K562 (cell line): Measurements from ENCODE around the gene TTC4. TPM values are rescaled to one million over a fixed set of nuclear protein-coding genes. Genes with fewer than 3 reads are reported as not detected.

Experiments used
- ATAC-seq: fragments of 200-7000 bp; cut with Tn5 transposase; 3 replicates; pipeline ENCODE4 v1.9.1; 2020; ENCODE audit warnings: moderate library complexity
- BruUV-seq: library from RNA; stranded (reverse); fragments of 400-500 nt; replicated peaks from 2 replicates; lab custom pipeline; 2021; lab: Mats Ljungman, UMichigan
- CTCF ChIA-PET: fragments of 300-600 bp; formaldehyde crosslinking; extraction: SDS; loops from one replicate; lab custom pipeline; 2021; ENCODE audit warnings: low intra/inter-chr PET ratio; lab: Yijun Ruan, JAX
- POLR2A ChIA-PET: fragments of 300-600, 350-650 bp; sonication (Branson Sonifier 250); formaldehyde crosslinking; extraction: SDS; loops from one replicate; lab custom pipeline; 2021; ENCODE audit warnings: antibody characterized with exemption, inconsistent platforms; lab: Yijun Ruan, JAX
- DNase-seq, 4 experiments: peaks; one replicate each; pipeline versions ENCODE4 v3.0.0 to v3.0.0-alpha.2; 2011 to 2018; ENCODE audit warnings: low spot score in 3 of 4, mixed read lengths in 3 of 4; ENCODE audit errors: extremely low read depth in 1 of 4
- FAIRE-seq: peaks from 2 replicates; lab custom pipeline; 2011; peaks lifted over from hg19 to GRCh38; lab: Jason Lieb, UNC
- H2AFZ ChIP-seq: 2 replicates; pipeline ENCODE4 v1.6.0; 2011; ENCODE audit warnings: low read depth, low read length, control low read depth, inconsistent platforms
- H3K27ac ChIP-seq: fragments of 200-600 bp; 3 replicates; pipeline ENCODE4 v1.8.0; 2011; ENCODE audit warnings: low read depth, mild to moderate bottlenecking, control low read depth, inconsistent platforms, low read length, moderate library complexity, mixed read lengths; ENCODE audit errors: extremely low read depth
- H3K27me3 ChIP-seq, 2 experiments: fragments of 300-600 bp in 1 of 2; 2 replicates in 1 of 2; 3 replicates in 1 of 2; pipeline versions ENCODE4 v1.6.0 to v1.8.0; 2011; ENCODE audit warnings: inconsistent platforms in 2 of 2, low read length in 2 of 2, mild to moderate bottlenecking in 1 of 2, mixed read lengths in 1 of 2, moderate library complexity in 1 of 2; ENCODE audit not compliant: control insufficient read depth in 2 of 2, insufficient read depth in 2 of 2
- H3K36me3 ChIP-seq: fragments of 300-600 bp; 3 replicates; pipeline ENCODE4 v1.8.0; 2011; ENCODE audit warnings: mild to moderate bottlenecking, low read length, inconsistent platforms; ENCODE audit not compliant: control insufficient read depth, insufficient read depth
- H3K4me1 ChIP-seq, 2 experiments: fragments of 200-600 bp in 1 of 2; replicated peaks in 1 of 2; 2 replicates in 1 of 2; 3 replicates in 1 of 2; pipeline versions ENCODE4 v1.5.1 to v1.8.0; 2011; ENCODE audit warnings: inconsistent platforms in 2 of 2, low read length in 2 of 2, mild to moderate bottlenecking in 1 of 2, mixed read lengths in 1 of 2, moderate library complexity in 1 of 2; ENCODE audit not compliant: control insufficient read depth in 2 of 2, insufficient read depth in 2 of 2
- H3K4me2 ChIP-seq: 2 replicates; pipeline ENCODE4 v1.6.1; 2011; ENCODE audit warnings: low read length, control low read depth, inconsistent platforms, mixed read lengths; ENCODE audit not compliant: insufficient read depth
- H3K4me3 ChIP-seq: fragments of 200-600 bp; sonication (generic), shearing (Covaris generic); 2 replicates; pipeline ENCODE4 v1.5.1; 2016; ENCODE audit warnings: control low read depth, inconsistent platforms
- H3K79me2 ChIP-seq: fragments of 200-600 bp; 3 replicates; pipeline ENCODE4 v1.8.0; 2011; ENCODE audit warnings: low read length, inconsistent platforms; ENCODE audit not compliant: control insufficient read depth, insufficient read depth
- H3K9ac ChIP-seq, 2 experiments: 2 replicates each; pipeline versions ENCODE4 v1.6.0 to v1.6.1; 2011; ENCODE audit warnings: low read depth in 2 of 2, low read length in 2 of 2, control low read depth in 1 of 2, inconsistent platforms in 1 of 2, mild to moderate bottlenecking in 1 of 2, mixed read lengths in 1 of 2; ENCODE audit not compliant: insufficient read depth in 1 of 2
- H3K9me1 ChIP-seq: one replicate; pipeline ENCODE4 v1.6.0; 2011; ENCODE audit warnings: inconsistent platforms, mild to moderate bottlenecking, low read length, moderate library complexity; ENCODE audit not compliant: control insufficient read depth, insufficient read depth
- H3K9me3 ChIP-seq: replicated peaks from 2 replicates; pipeline ENCODE4 v1.5.1; 2011; ENCODE audit warnings: low read depth, low read length, inconsistent platforms; ENCODE audit not compliant: control insufficient read depth, insufficient read depth
- H4K20me1 ChIP-seq: replicated peaks from 2 replicates; pipeline ENCODE4 v1.6.1; 2011; ENCODE audit warnings: low read length, inconsistent platforms, mixed read lengths; ENCODE audit not compliant: control insufficient read depth, insufficient read depth
- CBFA2T2 ChIP-seq: fragments of 450-650 bp; conservative IDR thresholded peaks from 2 replicates; pipeline ENCODE4 v1.6.1; 2017; ENCODE audit warnings: mild to moderate bottlenecking
- EP400 ChIP-seq: fragments of 450-650 bp; IDR thresholded peaks from 2 replicates; pipeline ENCODE4 v1.6.1; 2017; ENCODE audit warnings: antibody characterized with exemption, mild to moderate bottlenecking, moderate library complexity
- GABPA ChIP-seq: fragments of 200-800 bp; sonication (Bioruptor generic); conservative IDR thresholded peaks from 2 replicates; pipeline ENCODE4 v1.6.1; 2016; ENCODE audit warnings: low read depth, missing genetic modification characterization, missing compliant biosample characterization
- NRF1 ChIP-seq, 2 experiments: fragments of 450-650 bp; IDR thresholded peaks in 1 of 2; conservative IDR thresholded peaks in 1 of 2; 2 replicates each; pipeline ENCODE4 v1.6.1; 2014; ENCODE audit warnings: mild to moderate bottlenecking in 2 of 2
- POLR2A ChIP-seq: fragments of 450-650 bp; conservative IDR thresholded peaks from 2 replicates; pipeline ENCODE4 v1.6.1; 2016
- PTBP1 ChIP-seq: fragments of 200-400 bp; formaldehyde crosslinking; IDR thresholded peaks from 2 replicates; pipeline ENCODE4 v1.6.1; 2017; ENCODE audit warnings: low read depth, low read length
- RBM17 ChIP-seq: fragments of 200-400 bp; formaldehyde crosslinking; IDR thresholded peaks from 2 replicates; pipeline ENCODE4 v1.6.1; 2017; ENCODE audit warnings: low read depth, mild to moderate bottlenecking, low read length, borderline replicate concordance
- RBM25 ChIP-seq: fragments of 200-400 bp; formaldehyde crosslinking; IDR thresholded peaks from 2 replicates; pipeline ENCODE4 v1.6.1; 2018; ENCODE audit warnings: low read length, low read depth, moderate library complexity; ENCODE audit not compliant: severe bottlenecking
- TCFL5 ChIP-seq: fragments of 250-450 bp; sonication (Bioruptor Pico); conservative IDR thresholded peaks from 2 replicates; pipeline ENCODE4 v1.6.1; 2021; ENCODE audit warnings: mild to moderate bottlenecking, moderate library complexity, matching md5 sums
- TRIM28 ChIP-seq: fragments of 450-650 bp; IDR thresholded peaks from 2 replicates; pipeline ENCODE4 v1.6.1; 2017
- WHSC1 ChIP-seq: IDR thresholded peaks from one replicate; pipeline ENCODE4 v1.6.1; 2012; ENCODE audit warnings: low read length, control low read depth, inconsistent platforms
- ZEB2 ChIP-seq: fragments of 450-650 bp; IDR thresholded peaks from 2 replicates; pipeline ENCODE4 v1.6.1; 2016
- WGBS: fragments of 100-300 bp; shearing (Covaris generic); methylation state at CpG from one replicate; pipeline ENCODE4 v1.1.6; 2016; ENCODE audit warnings: low coverage, mixed read lengths; ENCODE audit not compliant: insufficient coverage; ENCODE audit errors: missing lambda C conversion rate; 5-methylcytosine and 5-hydroxymethylcytosine counted together
- in situ Hi-C: fragments of 300-500 bp; cut with MboI; formaldehyde crosslinking; loops from 4 replicates; pipeline ENCODE4 v1.15.0; 2018; ENCODE audit warnings: inconsistent platforms, mixed read lengths
- intact Hi-C: fragments of 100-400 bp; cut with micrococcal nuclease; formaldehyde crosslinking; loops from 2 replicates; pipeline ENCODE4 v1.14.2; 2022
- polyA plus RNA-seq, 8 experiments: library from polyadenylated mRNA; depleted of rRNA in 4 of 8; stranded (reverse) in 5 of 8; unstranded in 3 of 8; fragments of >200 nt; fragmentation: Nextera tagmentation in 2 of 8; fragmentation: Illumina TruSeq in 1 of 8; extraction: Ambion mirVana in 2 of 8; extraction: Trizol in 1 of 8; gene quantifications; 2 replicates each; pipeline versions ENCODE4 v1.2.1 to v1.2.3, GENCODE V29; 2011 to 2014; ENCODE audit warnings: inconsistent platforms in 1 of 8, missing spikeins in 1 of 8
- total RNA-seq, 7 experiments: library from RNA; depleted of rRNA in 6 of 7; stranded (reverse); fragments of >200 nt in 6 of 7; fragmentation: Illumina TruSeq in 2 of 7; extraction: Trizol in 2 of 7; gene quantifications; 2 replicates each; pipeline versions ENCODE4 v1.2.1 to v1.2.3, GENCODE V29; 2011 to 2021; ENCODE audit warnings: low replicate concordance in 1 of 7
- TF ChIP-seq, protein P1 (sequence below): sonication (generic); formaldehyde crosslinking; IDR thresholded peaks from 2 replicates; pipeline ENCODE4 v1.8.1; 2022; ENCODE audit warnings: missing genetic modification reagents

Gene TTC4
- total and polyA plus RNA-seq, 9 of the 15 experiments (the other 6 are each of a cell fraction or from before 2014, with no cell fraction given) = 36.3 to 111 (median 54.1) TPM

DNA sequence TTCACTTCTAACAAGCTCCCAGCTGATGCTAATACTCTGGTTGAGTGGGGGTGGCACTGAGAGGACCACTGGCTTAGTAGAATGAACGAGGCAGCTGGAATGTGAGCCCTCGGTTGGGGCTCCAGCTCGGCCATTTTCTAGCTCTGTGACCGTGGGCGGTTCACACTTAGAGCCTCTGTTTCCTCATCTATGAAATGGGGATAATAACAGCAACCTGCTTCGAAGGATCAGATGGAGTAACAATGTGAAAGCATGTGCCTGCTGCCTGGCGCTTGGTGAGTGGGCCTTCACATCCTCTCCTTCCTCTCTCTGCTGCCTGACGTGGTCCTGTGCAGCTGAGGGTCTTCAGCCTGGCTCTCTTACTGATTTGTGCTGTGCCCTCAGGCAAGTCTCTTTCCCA is 20.9 kb upstream of the TTC4 start:
- no peak overlapping the region for H3K4me2 ChIP-seq
- no TSS peak for BruUV-seq
- ATAC-seq (no peak), DNase-seq (no peak), FAIRE-seq (no peak)
- WGBS = 2% methylated on average over 8 of the region's 8 CpGs
- H3K9ac ChIP-seq = no peak overlapping the region
- no peaks in the 10 kb centered on the region for H3K9me1 ChIP-seq
- H3K36me3 ChIP-seq = no peaks in the 10 kb centered on the region
- ChIA-PET CTCF (no interaction called here), POLR2A (interaction anchor here (0.7 kb wide), 1 partner anchor 1433 kb away, joined by 3 read pairs; no protein-coding TSS in a partner anchor)
- peaks cover 40 to 73% of the 10 kb centered on the region in 2 experiments for H3K27me3 ChIP-seq
- H3K4me1 ChIP-seq = no peaks in the 10 kb centered on the region; a peak in 1 of 5 replicates
- TF ChIP-seq GABPA (tag) (no peak), RBM25 (peak; percentile 59)
- H3K27ac ChIP-seq = no peak overlapping the region
- in situ Hi-C loops (no loop called here), intact Hi-C loops (no loop called here)
- no peak overlapping the region for H2AFZ ChIP-seq
- no peaks in the 10 kb centered on the region; the same call in 1 of the 2 replicates for H4K20me1 ChIP-seq
- H3K79me2 ChIP-seq = no peaks in the 10 kb centered on the region
- no peak overlapping the region for H3K4me3 ChIP-seq
- no peaks in the 10 kb centered on the region for H3K9me3 ChIP-seq

GRCh38 chr1:54695221-54695620 is 20.4 kb upstream of the TTC4 start:
- no peak overlapping the region for H3K4me2 ChIP-seq
- no peaks in the 10 kb centered on the region for H3K79me2 ChIP-seq
- no peaks in the 10 kb centered on the region for H3K9me3 ChIP-seq
- BruUV-seq = no TSS peak
- POLR2A ChIA-PET = no interaction called here
- TF ChIP-seq WHSC1 = no peak
- no peak for TF ChIP-seq RBM17
- TF ChIP-seq TCFL5 (CRISPR knock-in tag) = no peak
- TF ChIP-seq, protein P1, sequence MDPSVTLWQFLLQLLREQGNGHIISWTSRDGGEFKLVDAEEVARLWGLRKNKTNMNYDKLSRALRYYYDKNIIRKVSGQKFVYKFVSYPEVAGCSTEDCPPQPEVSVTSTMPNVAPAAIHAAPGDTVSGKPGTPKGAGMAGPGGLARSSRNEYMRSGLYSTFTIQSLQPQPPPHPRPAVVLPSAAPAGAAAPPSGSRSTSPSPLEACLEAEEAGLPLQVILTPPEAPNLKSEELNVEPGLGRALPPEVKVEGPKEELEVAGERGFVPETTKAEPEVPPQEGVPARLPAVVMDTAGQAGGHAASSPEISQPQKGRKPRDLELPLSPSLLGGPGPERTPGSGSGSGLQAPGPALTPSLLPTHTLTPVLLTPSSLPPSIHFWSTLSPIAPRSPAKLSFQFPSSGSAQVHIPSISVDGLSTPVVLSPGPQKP (CRISPR knock-in tag) = no peak
- TF ChIP-seq POLR2A = no peak
- no peak for TF ChIP-seq EP400
- no peak for TF ChIP-seq CBFA2T2
- TF ChIP-seq NRF1 (conservative IDR thresholded peaks at IDR 0.05 in 1 of 2, IDR thresholded peaks at IDR 0.05 in 1 of 2) = no peak
- no peak for TF ChIP-seq TRIM28
- TF ChIP-seq ZEB2 = no peak
- TF ChIP-seq PTBP1 = no peak
- in situ Hi-C loops (no loop called here), intact Hi-C loops (no loop called here)
- FAIRE-seq = no peak
- DNase-seq = no peak
- no peak overlapping the region for H3K4me3 ChIP-seq
- H3K27me3 ChIP-seq = peaks cover 41 to 78% of the 10 kb centered on the region in 2 experiments
- H4K20me1 ChIP-seq = no peaks in the 10 kb centered on the region; the same call in 1 of the 2 replicates
- H3K9me1 ChIP-seq = no peaks in the 10 kb centered on the region
- WGBS = 1% methylated on average over 15 of the region's 15 CpGs
- no peak overlapping the region for H2AFZ ChIP-seq
- ATAC-seq = no peak
- no peak overlapping the region for H3K27ac ChIP-seq
- no peaks in the 10 kb centered on the region for H3K36me3 ChIP-seq
- CTCF ChIA-PET = no interaction called here
- no peak overlapping the region for H3K9ac ChIP-seq
- H3K4me1 ChIP-seq = no peaks in the 10 kb centered on the region; a peak in 1 of 5 replicates
